ENCODE measurements around the gene BBS2.

BBS2 gene

DNA sequence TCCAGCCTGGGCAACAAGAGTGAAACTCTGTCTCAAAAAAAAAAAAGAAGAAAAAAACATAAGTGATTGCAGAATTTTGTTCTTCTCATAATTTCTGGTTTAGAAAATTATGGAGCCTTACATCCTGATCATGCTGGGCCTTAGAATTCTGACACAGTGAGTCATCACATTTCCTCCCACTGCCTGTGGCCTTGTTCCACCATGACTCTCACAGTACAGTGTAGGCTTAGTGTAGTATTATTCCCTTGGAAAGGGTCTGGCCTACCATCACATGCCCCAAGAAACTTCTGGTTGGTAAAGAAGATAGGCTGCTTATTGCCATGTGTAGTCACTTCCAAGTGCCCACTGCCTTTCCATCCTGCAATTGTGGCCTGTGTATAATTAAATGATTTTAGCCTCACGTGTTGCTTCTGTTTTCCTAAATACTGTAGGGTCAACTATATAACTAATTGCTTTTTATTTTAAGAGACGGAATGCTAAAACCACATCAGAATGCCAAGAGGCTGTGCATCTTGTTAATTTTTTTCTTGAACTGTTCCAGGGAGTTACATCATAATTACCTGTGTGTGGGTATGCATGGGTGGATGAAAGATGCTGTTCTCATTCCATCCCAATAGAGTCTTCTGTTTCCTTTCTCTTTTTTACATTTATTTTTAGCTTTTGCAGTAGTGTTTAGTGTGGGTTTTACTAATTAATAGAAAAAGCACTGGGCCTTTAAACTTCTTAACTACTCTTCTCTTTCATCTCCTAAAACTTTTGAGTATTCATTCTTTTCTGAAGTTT is 42.5 kb downstream of the BBS2 start:
- DNase-seq (ENCODE audit: low spot score), result no peak

DNA sequence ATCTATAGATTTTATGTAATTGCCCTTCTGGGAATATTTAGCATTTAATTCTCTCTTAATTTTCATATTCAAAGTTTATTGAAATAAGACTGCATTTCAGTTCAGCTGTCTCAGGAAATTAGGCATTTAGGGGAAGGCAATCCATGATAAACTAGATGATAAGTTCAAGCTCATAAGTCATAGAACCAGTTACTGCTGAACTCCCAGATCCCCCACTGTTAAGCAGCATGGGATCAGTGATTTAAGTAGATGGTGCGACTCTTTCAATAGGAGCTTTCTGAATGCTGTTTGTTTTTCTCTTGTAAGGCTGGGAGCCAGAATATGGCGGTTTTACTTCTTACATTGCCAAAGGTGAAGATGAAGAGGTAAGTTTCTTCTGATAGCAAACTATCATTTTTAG is 44.6 kb downstream of the BBS2 start:
- no peak for DNase-seq (ENCODE audit: low spot score)

DNA sequence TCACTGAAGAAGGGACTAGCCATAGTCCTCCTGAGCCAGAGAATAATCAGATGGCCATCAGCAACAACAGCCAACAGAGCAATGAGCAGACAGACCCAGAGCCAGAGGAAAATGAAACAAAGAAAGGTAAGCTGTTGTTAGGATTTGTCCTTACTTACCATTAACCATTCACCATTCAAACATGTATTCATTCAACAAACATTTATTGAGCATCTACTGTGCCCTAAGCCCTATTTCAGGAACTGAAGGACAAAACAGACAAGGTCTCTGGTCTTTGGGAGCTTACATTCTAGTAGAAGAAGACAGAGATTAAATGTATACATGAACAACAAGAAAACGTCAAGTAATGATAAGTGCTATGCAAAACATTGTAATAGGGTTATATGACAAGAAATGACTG is 49.2 kb downstream of the BBS2 start:
- DNase-seq (ENCODE audit: low spot score), result no peak

DNA sequence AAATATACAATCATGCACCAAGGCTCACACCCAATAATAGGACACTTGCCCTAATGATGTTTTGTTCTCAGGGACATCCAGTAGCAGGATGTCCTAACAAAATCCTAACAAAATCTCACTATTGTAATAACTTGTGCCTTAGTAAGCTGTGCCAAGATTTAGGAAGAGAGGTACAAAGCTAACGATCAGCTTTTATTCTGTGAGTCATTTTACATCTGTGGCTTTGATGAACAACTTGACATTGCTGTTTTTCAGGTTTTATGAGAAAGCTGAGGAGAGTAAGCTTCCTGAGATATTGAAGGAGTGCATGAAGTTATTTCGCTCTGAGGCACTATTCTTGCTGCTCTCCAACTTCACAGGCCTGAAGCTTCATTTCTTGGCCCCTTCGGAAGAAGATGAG is 49.6 kb downstream of the BBS2 start:
- DNase-seq (ENCODE audit: low spot score), result no peak

DNA sequence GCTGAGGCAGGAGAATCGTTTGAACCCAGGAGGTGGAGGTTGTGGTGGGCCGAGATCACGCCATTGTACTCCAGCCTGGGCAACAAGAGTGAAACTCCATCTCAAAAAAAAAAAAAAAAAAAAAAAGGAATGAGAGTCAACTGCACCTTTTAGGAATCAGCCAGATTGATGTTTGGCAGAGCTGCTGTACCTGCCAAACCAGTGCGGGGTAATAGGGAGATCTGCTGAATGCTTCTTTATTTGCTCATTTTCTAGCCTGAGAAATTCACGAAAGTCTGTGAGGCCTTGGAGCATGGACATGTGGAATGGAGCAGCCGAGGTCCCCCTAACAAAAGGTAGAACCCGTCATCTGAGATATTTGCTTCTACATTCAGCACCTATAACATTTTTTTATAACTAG is 50.1 kb downstream of the BBS2 start:
- no peak for DNase-seq (ENCODE audit: low spot score)

GRCh38 chr16:56468800-56469199 is 51.0 kb downstream of the BBS2 start:
- no peak for DNase-seq (ENCODE audit: low spot score)

GRCh38 chr16:56466344-56466743 is 53.5 kb downstream of the BBS2 start:
- DNase-seq (ENCODE audit: low spot score), result no peak

DNA sequence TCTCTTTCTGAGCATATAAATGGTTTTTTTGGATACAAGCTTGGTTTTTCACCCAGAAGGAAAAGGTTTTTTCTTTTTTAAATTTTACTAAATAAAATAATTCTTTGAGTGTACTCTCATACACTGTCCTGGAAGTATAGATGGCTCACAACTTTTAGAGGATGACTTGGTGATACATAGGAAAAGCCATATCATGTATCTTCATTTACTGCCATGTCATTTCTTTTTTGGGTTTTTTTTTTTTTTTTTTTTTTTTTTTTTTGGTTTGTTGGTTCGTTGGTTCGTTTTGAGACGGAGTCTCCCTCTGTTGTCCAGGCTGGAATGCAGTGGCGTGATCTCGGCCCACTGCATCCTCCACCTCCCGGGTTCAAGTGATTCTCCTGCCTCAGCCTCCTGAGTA is 56.7 kb downstream of the BBS2 start:
- DNase-seq (ENCODE audit: low spot score), result no peak

DNA sequence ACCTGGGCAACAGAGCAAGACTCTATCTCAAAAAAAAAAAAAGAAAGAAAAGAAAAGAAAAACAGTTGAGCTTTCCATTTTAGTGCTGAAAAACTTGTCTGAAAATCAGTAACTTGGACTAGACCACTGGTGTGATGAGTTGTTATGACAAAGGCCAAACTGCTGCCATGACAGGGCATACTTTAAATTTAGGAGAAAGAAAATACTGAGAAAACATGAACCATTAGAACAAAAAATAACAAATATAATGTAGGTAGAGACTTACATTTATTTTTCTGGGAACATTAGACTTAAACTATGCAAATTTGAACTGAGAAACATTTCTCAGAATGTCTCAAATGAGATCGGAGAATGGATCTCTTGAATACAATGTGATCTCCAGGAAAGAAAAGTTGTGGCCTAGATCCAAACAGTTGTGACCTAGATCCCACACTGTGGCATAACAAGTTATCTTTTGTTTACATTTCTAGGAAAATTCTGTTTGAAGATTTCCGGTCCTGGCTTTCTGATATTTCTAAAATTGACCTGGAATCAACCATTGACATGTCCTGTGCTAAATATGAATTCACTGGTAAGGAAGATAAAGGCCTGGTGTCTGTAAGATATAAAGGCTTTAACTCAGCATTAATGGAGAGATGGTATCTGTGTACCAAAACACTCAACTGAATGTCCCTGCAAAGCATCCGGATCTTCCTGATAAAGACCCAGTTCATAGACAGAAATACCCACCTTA is 57.6 kb downstream of the BBS2 start:
- DNase-seq (ENCODE audit: low spot score), result peak; percentile 13

DNA sequence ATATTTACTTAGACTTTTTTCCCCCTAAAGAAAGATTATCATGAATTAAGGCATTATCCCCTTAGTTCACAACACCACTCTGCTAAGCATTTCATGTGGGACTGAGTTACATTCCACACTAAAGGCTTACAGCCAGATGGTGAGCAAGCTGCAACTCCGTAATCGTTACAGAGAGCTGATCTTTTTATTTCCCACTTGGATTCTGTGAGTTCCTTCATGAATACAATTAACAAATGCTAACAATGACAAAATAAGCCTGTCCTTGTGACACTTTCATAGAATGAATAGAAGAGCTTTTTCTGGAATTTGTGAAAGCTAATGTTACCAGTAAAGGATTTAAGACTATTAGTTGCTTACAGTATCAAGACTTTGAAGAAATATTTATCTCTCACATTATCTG is 59.7 kb downstream of the BBS2 start:
- no peak for DNase-seq (ENCODE audit: low spot score)

GRCh38 chr16:56457927-56458470 is 61.8 kb downstream of the BBS2 start:
- no peak for DNase-seq (ENCODE audit: low spot score)

DNA sequence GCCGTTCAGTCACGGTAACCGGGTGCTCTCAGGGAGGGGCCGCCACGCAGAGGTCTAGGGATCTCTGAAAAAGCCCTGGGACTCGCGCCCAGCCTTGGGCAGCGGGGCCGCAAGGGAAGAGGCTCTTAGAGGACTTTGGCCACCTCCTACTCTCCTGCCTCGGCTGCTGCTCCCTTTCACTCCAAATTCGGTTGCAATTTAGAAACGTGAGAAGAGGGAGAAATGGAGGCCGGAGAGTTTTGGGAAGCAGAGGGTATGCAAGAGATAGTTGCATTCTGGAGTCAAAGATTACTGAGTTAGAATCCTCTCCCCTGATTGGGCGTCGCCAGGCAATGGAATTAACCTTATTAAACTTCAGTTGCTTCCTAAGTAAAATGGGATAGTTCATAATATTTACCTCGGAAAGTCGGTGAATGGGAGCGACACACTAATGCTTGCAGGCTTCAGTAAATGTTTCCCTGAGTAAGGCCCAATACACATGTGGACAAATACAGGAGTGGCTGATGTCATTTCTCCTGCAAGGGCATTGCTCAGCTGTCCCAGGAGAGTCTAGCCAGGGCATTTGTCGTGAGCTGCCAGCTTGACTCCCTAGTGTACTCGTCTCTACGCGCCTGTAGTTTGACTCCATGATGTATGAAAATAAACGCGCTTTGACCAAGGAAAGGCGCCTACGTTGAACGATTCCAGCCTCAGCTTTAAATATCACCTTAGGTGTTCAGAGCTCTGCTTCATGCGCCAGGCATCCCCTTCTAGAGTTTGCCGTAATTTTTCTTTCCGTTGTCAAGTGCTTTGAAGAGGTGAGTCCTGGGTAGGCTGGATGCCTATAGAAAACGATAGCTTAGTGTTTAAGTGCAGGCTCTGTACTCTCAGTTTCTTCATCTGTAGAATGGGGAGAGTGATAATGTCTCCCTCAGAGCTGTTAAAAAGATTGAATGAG is 67.8 kb downstream of the BBS2 start:
- peak; percentile 31 for DNase-seq (ENCODE audit: low spot score)

DNA sequence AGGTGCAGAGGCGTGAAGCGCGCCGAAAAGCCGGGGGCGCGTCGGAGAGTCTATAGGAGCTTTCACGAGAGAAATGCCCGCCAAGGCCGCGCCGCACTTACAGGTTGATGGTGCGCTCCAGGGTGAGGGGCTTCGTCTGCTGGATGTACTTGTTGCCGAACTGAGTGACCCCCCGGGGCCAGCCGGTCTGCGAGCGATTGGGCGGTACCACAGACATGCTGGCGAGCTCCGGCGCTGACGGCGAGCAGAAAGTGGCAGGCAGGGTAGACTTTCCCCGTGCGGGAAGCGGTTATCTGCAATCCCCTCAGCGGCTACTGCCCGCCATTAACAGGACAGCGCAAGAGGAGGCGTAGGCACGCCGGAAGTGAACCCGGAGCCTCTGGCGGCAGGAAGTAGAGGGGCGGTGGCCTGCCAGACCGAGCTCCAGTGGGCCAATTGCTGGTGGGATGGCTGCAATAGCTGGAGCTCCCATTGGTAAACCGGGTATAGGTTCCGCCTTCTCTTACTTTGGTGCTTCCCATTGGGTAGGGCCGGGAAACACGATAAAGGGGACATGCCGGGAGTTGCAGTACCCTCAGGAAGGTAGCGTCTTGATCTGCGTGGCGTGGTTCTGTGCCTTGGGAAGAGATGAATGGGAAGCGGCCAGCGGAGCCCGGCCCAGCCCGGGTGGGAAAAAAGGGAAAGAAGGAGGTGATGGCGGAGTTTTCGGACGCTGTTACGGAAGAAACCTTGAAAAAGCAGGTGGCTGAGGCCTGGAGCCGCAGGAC is 68.7 kb downstream of the BBS2 start, which contains the start of the genes NUDT21 and OGFOD1:
TSS of gene NUDT21 (minus strand) at position 347 of the 767 bp plus-strand sequence. CDS start at position 217, 130 bp downstream.
TSS of gene OGFOD1 (plus strand) at position 569 of the 767 bp plus-strand sequence. CDS start at position 628, 59 bp downstream.
- peak; percentile 98 for DNase-seq (ENCODE audit: low spot score)

GRCh38 chr16:56450275-56450985 is 69.4 kb downstream of the BBS2 start:
- no peak for DNase-seq (ENCODE audit: low spot score)

- DNase-seq (ENCODE audit: low spot score), result no peak
Observed at GRCh38 chr16:56448005-56448404, 71.8 kb downstream of the BBS2 start.

DNA sequence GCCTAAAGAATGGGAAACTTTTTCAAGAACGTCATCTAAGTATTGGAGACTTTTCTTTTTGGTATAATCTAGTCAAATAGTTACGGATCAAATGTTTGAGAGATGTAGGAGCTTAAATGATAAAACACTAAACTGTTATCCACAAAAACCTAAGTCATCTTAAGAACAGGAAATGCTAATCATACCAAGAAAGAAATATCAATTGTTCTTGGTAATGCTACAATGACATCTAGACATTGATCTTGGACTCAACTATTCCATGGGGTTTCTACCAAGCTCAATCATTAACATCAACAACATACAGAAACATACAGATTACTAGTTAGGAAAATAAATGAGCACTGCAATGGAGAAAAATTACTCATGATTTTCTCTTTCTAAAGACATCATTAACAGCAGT is 72.5 kb downstream of the BBS2 start:
- DNase-seq (ENCODE audit: low spot score), result no peak

DNA sequence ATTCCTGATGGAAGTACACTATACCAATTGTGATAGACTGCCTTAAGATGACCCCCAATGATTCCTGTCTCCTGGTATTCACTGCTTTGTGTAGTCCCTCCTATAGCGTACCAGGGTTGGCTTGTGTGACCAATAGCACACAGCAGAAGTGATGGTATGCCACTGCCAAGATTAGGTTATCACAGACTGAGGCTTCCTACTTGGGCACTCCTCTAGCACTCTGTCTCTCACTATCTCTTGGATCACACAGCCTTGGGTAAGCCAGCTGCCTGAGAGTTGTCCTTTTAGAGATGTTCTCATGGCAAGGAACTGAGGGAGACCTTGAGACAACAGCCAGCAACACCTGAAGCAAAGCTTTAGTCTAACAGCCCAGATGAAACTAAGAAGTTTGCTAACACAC is 81.8 kb downstream of the BBS2 start:
- DNase-seq (ENCODE audit: low spot score), result no peak

- no peak for DNase-seq (ENCODE audit: low spot score)
Observed at GRCh38 chr16:56436258-56436657, 83.6 kb downstream of the BBS2 start.

All from SK-N-DZ (cell line).